K562 (cell line): ENCODE results near the gene ZDHHC24. TPM values are rescaled to one million over a fixed set of nuclear protein-coding genes. Genes with fewer than 3 reads are reported as not detected.

Source experiments
- ARNT ChIP-seq, 2 experiments: fragments of 450-650 bp; IDR thresholded peaks; 2 replicates each; pipeline ENCODE4 v1.6.1; 2016; ENCODE audit warnings: mild to moderate bottlenecking in 1 of 2
- MAZ ChIP-seq, 2 experiments: fragments of 450-650 bp in 1 of 2; sonication (generic) in 1 of 2; formaldehyde crosslinking; IDR thresholded peaks in 1 of 2; conservative IDR thresholded peaks in 1 of 2; 2 replicates each; pipeline versions ENCODE4 v1.4.0 to v1.5.0; 2020; ENCODE audit warnings: mild to moderate bottlenecking in 1 of 2, missing genetic modification reagents in 1 of 2
- MYC ChIP-seq, 2 experiments: fragments of 250-450 bp in 1 of 2; sonication (Bioruptor Pico) in 1 of 2; IDR thresholded peaks; 2 replicates each; pipeline versions ENCODE4 v1.5.1 to v1.6.1; 2012 to 2021; ENCODE audit warnings: low read depth in 2 of 2, borderline replicate concordance in 1 of 2, improper control_type of control experiment in 1 of 2, low read length in 1 of 2, mild to moderate bottlenecking in 1 of 2, moderate library complexity in 1 of 2
- POLR2AphosphoS5 ChIP-seq: IDR thresholded peaks from 2 replicates; pipeline ENCODE4 v1.6.1; 2011; ENCODE audit warnings: mild to moderate bottlenecking, low read depth, low read length, moderate library complexity; ENCODE audit not compliant: control insufficient read depth, insufficient read depth
- RBM25 ChIP-seq: fragments of 200-400 bp; formaldehyde crosslinking; IDR thresholded peaks from 2 replicates; pipeline ENCODE4 v1.6.1; 2018; ENCODE audit warnings: low read length, low read depth, moderate library complexity; ENCODE audit not compliant: severe bottlenecking
- TEAD4 ChIP-seq, 2 experiments: sonication (generic) in 1 of 2; formaldehyde crosslinking in 1 of 2; IDR thresholded peaks; 2 replicates each; pipeline versions ENCODE4 v1.6.1 to v1.8.0; 2012 to 2022; ENCODE audit warnings: borderline replicate concordance in 1 of 2, inconsistent platforms in 1 of 2, low read length in 1 of 2, mild to moderate bottlenecking in 1 of 2, missing genetic modification reagents in 1 of 2
- ZC3H4 ChIP-seq: sonication (generic); formaldehyde crosslinking; IDR thresholded peaks from 2 replicates; pipeline ENCODE4 v1.9.0; 2021; ENCODE audit warnings: missing genetic modification reagents, borderline replicate concordance
- ZNF431 ChIP-seq: sonication (generic); formaldehyde crosslinking; IDR thresholded peaks from 2 replicates; pipeline ENCODE4 v1.8.0; 2022; ENCODE audit warnings: mild to moderate bottlenecking, missing genetic modification reagents
- ZNF699 ChIP-seq: fragments of 250-450 bp; sonication (Bioruptor Pico); IDR thresholded peaks from 2 replicates; pipeline ENCODE4 v1.8.0; 2021; ENCODE audit warnings: mild to moderate bottlenecking, moderate library complexity; ENCODE audit not compliant: insufficient replicate concordance
- polyA plus RNA-seq, 8 experiments: library from polyadenylated mRNA; depleted of rRNA in 4 of 8; stranded (reverse) in 5 of 8; unstranded in 3 of 8; fragments of >200 nt; fragmentation: Nextera tagmentation in 2 of 8; fragmentation: Illumina TruSeq in 1 of 8; extraction: Ambion mirVana in 2 of 8; extraction: Trizol in 1 of 8; gene quantifications; 2 replicates each; pipeline versions ENCODE4 v1.2.1 to v1.2.3, GENCODE V29; 2011 to 2014; ENCODE audit warnings: inconsistent platforms in 1 of 8, missing spikeins in 1 of 8
- total RNA-seq, 7 experiments: library from RNA; depleted of rRNA in 6 of 7; stranded (reverse); fragments of >200 nt in 6 of 7; fragmentation: Illumina TruSeq in 2 of 7; extraction: Trizol in 2 of 7; gene quantifications; 2 replicates each; pipeline versions ENCODE4 v1.2.1 to v1.2.3, GENCODE V29; 2011 to 2021; ENCODE audit warnings: low replicate concordance in 1 of 7
- TF ChIP-seq, protein P1 (sequence below): fragments of 250-450 bp; sonication (Bioruptor Pico); IDR thresholded peaks from 2 replicates; pipeline ENCODE4 v1.8.0; 2022; ENCODE audit warnings: inconsistent platforms
- TF ChIP-seq, protein P2 (sequence below): fragments of 450-650 bp; IDR thresholded peaks from 2 replicates; pipeline ENCODE4 v1.6.1; 2017; ENCODE audit warnings: antibody characterized with exemption, mild to moderate bottlenecking
- TF ChIP-seq, protein P3 (sequence below): fragments of 250-450 bp; sonication (Bioruptor Pico); IDR thresholded peaks from 2 replicates; pipeline ENCODE4 v1.4.0; 2020; ENCODE audit warnings: mild to moderate bottlenecking, moderate library complexity
- TF ChIP-seq, protein P4 (sequence below): sonication (generic); formaldehyde crosslinking; IDR thresholded peaks from 2 replicates; pipeline ENCODE4 v1.8.0; 2022; ENCODE audit warnings: mild to moderate bottlenecking, low read depth, missing genetic modification reagents

Gene ZDHHC24
- total and polyA plus RNA-seq, 9 of the 15 experiments (the other 6 are each of a cell fraction or from before 2014, with no cell fraction given), result 0.45 to 11.2 (median 2.7) TPM

DNA sequence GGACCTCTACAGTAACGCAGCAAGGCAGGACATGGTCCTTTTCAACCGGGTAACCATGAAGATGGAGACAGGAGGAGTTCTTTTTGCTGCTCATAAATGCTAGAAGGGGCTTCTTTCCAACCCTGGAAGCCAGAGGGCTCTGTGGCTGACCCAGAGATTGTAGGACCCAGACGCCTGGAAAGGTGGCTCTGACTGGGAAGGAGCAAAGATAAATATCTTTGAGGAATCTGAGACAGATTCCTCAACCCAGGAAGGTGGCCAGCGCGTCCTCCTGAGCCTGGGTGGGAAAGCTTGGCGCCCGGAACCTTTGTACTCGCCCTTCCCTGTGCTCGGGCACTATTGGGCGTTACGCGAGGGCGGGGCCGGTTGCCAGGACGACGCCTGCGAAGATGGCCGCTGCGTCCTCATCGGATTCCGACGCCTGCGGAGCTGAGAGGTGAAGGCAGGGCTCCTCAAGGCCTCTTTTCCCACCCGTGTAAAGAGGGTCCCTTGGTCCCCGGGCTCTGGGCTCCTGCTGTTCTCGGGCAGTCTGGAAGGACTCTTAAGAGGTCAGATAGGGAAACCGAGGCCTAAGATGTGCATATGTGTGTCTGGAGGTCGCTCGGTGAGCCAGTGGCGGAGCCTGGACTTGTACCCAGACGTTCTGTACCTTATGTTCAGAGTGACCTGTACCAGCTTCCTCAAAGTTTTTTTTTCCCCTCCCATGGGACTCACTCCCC is 35.4 kb downstream of the ZDHHC24 start, which contains the start of gene BBS1 (continued):
- TF ChIP-seq, protein P1, sequence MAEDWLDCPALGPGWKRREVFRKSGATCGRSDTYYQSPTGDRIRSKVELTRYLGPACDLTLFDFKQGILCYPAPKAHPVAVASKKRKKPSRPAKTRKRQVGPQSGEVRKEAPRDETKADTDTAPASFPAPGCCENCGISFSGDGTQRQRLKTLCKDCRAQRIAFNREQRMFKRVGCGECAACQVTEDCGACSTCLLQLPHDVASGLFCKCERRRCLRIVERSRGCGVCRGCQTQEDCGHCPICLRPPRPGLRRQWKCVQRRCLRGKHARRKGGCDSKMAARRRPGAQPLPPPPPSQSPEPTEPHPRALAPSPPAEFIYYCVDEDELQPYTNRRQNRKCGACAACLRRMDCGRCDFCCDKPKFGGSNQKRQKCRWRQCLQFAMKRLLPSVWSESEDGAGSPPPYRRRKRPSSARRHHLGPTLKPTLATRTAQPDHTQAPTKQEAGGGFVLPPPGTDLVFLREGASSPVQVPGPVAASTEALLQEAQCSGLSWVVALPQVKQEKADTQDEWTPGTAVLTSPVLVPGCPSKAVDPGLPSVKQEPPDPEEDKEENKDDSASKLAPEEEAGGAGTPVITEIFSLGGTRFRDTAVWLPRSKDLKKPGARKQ (CRISPR knock-in tag), result no peak
- TF ChIP-seq MYC (IDR thresholded peaks at IDR 0.05; ENCODE audit: low read depth, low read length) (peak; percentile 45; the same call in 1 of the 2 replicates), MYC (CRISPR knock-in tag; IDR thresholded peaks at IDR 0.05; ENCODE audit: borderline replicate concordance, low read depth) (no peak), ARNT (IDR thresholded peaks at IDR 0.05) (peak in 1 of 2 experiments; percentile 75; a peak in 1 of 4 replicates), ZC3H4 (CRISPR knock-in tag) (no peak), RBM25 (no peak), ZNF699 (no peak), POLR2AphosphoS5 (no peak), MAZ (CRISPR knock-in tag; conservative IDR thresholded peaks at IDR 0.05 in 1 of 2, IDR thresholded peaks at IDR 0.05 in 1 of 2) (peak; percentile 77 to 84), TEAD4 (IDR thresholded peaks at IDR 0.05; ENCODE audit: low read length) (no peak; the same call in 1 of the 2 replicates), TEAD4 (CRISPR knock-in tag; IDR thresholded peaks at IDR 0.05; ENCODE audit: borderline replicate concordance) (no peak), ZNF431 (no peak)
- TF ChIP-seq, protein P2, sequence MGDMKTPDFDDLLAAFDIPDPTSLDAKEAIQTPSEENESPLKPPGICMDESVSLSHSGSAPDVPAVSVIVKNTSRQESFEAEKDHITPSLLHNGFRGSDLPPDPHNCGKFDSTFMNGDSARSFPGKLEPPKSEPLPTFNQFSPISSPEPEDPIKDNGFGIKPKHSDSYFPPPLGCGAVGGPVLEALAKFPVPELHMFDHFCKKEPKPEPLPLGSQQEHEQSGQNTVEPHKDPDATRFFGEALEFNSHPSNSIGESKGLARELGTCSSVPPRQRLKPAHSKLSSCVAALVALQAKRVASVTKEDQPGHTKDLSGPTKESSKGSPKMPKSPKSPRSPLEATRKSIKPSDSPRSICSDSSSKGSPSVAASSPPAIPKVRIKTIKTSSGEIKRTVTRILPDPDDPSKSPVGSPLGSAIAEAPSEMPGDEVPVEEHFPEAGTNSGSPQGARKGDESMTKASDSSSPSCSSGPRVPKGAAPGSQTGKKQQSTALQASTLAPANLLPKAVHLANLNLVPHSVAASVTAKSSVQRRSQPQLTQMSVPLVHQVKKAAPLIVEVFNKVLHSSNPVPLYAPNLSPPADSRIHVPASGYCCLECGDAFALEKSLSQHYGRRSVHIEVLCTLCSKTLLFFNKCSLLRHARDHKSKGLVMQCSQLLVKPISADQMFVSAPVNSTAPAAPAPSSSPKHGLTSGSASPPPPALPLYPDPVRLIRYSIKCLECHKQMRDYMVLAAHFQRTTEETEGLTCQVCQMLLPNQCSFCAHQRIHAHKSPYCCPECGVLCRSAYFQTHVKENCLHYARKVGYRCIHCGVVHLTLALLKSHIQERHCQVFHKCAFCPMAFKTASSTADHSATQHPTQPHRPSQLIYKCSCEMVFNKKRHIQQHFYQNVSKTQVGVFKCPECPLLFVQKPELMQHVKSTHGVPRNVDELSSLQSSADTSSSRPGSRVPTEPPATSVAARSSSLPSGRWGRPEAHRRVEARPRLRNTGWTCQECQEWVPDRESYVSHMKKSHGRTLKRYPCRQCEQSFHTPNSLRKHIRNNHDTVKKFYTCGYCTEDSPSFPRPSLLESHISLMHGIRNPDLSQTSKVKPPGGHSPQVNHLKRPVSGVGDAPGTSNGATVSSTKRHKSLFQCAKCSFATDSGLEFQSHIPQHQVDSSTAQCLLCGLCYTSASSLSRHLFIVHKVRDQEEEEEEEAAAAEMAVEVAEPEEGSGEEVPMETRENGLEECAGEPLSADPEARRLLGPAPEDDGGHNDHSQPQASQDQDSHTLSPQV, result no peak
- TF ChIP-seq, protein P3, sequence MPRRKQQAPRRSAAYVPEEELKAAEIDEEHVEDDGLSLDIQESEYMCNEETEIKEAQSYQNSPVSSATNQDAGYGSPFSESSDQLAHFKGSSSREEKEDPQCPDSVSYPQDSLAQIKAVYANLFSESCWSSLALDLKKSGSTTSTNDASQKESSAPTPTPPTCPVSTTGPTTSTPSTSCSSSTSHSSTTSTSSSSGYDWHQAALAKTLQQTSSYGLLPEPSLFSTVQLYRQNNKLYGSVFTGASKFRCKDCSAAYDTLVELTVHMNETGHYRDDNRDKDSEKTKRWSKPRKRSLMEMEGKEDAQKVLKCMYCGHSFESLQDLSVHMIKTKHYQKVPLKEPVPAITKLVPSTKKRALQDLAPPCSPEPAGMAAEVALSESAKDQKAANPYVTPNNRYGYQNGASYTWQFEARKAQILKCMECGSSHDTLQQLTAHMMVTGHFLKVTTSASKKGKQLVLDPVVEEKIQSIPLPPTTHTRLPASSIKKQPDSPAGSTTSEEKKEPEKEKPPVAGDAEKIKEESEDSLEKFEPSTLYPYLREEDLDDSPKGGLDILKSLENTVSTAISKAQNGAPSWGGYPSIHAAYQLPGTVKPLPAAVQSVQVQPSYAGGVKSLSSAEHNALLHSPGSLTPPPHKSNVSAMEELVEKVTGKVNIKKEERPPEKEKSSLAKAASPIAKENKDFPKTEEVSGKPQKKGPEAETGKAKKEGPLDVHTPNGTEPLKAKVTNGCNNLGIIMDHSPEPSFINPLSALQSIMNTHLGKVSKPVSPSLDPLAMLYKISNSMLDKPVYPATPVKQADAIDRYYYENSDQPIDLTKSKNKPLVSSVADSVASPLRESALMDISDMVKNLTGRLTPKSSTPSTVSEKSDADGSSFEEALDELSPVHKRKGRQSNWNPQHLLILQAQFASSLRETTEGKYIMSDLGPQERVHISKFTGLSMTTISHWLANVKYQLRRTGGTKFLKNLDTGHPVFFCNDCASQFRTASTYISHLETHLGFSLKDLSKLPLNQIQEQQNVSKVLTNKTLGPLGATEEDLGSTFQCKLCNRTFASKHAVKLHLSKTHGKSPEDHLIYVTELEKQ (CRISPR knock-in tag), result no peak
- TF ChIP-seq, protein P4, sequence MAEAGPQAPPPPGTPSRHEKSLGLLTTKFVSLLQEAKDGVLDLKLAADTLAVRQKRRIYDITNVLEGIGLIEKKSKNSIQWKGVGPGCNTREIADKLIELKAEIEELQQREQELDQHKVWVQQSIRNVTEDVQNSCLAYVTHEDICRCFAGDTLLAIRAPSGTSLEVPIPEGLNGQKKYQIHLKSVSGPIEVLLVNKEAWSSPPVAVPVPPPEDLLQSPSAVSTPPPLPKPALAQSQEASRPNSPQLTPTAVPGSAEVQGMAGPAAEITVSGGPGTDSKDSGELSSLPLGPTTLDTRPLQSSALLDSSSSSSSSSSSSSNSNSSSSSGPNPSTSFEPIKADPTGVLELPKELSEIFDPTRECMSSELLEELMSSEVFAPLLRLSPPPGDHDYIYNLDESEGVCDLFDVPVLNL, result no peak
